NCI-H146 treated with DMSO at 0.1 percent for 48 hours (cell line): ENCODE measurements around the gene MPL.
A peak's percentile ranks its signal among the peaks of the same experiment; 100 is the strongest.
"Not testable (repeated sequence)": the region's sequence is repeated elsewhere in the genome, so short reads cannot be mapped to it uniquely, and the experiment has no call there.

ENCODE experiments used
- DNase-seq: peaks from one replicate; lab custom pipeline; 2025; ENCODE audit not compliant: unreplicated experiment; lab: John Stamatoyannopoulos, UW

The MPL gene

DNA sequence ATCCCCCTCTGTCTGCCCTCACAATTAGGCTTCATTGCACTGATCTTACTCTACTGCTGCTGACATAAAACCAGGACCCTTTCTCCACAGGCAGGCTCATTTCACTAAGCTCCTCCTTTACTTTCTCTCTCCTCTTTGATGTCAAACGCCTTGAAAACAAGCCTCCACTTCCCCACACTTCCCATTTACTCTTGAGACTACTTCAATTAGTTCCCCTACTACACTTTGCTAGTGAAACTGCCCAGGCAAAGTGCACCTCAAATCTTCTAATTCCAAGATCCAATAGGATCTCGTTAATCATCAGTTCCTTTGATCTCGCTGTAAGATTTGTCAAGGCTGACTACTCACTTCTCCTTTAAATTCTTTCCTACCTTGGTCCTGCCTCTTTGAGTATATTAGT, 15.3 kb downstream of the MPL start:
- no peak for DNase-seq

DNA sequence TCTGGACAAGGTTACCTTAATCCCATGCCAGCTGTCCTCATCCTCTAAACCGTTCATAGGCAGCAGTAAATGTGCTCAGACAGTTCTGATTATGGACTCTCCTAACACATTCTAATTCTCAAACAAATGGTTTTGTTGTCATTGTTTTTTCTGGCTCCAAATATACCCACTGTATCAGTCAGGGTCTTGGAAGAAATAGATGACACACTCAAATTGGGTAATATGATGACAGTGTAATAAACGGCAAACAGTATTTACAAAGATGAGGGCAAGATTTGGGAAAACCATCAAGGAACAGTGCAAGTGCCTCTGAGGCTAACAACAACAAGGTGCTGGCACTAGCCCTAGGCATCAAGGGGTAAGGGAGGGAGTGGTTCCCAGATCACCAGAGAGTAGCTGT, 16.9 kb downstream of the MPL start:
- no peak for DNase-seq

GRCh38 chr1:43354936-43355335, 17.3 kb downstream of the MPL start:
- DNase-seq, result no peak

DNA sequence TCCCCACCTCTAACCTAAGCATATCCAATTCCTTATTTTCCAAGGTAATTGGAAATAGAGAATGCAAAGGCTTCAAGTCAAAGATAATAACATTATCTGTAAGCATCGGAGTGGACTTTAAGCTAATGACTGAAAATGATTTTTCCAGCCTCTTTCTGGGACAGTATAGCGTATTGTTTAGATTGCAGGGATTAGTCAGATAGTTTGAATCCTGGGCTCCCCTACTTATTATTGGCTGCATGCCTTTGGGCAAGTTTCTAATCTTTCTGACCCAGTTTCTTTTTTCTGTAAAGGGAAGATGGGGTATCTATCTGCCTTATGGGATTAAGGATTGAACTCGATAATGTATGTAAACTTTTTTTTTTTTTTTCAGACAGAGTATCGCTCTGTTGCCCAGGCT, 19.6 kb downstream of the MPL start:
- no peak for DNase-seq

DNA sequence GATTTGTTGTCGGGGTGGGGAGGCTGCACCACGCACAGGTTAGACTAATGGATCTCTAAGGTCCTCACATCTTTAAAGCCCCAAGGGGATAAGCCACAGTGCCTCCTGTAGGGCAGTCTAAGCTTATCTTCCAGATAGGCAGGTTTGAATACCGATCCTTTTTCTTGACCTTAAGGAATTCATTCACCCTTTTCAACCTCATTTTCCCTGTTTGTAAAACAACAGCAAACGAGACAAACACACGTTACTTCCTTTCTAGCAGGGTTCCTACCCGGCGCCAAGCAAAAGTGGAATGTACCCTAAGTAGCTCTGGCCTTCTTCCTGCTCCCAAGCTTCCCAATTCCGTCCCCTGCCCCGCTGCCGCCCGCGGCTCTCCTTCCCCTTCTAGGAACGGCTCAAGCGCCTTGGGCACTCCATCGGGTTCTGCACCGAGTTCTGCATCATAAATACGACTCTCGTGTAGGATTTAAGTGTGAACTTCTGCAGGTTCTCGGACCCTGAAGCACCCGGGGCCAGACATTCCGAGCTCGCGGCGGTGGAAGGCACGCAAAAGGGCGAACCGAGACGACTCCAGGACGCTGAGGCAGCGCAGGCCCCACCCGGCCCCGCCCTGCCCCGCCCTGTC, 20.6 kb downstream of the MPL start:
- peak; percentile 37 for DNase-seq

DNA sequence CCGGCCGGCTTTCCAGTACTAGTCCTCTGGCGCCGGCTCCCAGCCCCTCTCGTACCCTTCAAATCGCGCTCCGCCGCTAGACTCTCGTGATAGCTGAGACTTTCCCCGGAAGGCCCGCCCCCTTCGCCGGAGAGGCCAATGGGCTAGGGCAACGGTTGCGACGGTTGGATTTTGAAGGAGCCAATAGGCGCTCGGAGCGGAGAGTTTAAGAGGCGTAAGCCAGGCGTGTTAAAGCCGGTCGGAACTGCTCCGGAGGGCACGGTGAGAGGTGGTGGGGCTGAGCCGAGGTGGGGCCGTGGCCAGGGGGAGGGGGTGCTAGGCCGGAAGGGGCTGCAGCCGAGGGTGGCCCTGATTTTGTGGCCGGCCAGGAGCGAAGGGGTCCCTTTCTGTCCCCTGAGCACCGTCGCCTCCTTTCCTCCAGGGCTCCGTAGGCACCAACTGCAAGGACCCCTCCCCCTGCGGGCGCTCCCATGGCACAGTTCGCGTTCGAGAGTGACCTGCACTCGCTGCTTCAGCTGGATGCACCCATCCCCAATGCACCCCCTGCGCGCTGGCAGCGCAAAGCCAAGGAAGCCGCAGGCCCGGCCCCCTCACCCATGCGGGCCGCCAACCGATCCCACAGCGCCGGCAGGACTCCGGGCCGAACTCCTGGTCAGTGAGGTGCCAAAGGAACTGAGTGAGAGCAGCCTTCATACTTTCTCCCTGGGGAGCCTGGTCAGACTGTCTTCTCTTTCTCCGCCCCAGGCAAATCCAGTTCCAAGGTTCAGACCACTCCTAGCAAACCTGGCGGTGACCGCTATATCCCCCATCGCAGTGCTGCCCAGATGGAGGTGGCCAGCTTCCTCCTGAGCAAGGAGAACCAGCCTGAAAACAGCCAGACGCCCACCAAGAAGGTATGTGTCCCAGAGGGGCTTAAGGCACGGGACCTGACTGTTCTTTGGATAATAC, 21.4 kb downstream of the MPL start, which contains the start of gene CDC20:
TSS of gene CDC20 (plus strand) at position 236 of the 948 bp plus-strand sequence. CDS start at position 471, 235 bp downstream.
- DNase-seq, result peak; percentile 89

DNA sequence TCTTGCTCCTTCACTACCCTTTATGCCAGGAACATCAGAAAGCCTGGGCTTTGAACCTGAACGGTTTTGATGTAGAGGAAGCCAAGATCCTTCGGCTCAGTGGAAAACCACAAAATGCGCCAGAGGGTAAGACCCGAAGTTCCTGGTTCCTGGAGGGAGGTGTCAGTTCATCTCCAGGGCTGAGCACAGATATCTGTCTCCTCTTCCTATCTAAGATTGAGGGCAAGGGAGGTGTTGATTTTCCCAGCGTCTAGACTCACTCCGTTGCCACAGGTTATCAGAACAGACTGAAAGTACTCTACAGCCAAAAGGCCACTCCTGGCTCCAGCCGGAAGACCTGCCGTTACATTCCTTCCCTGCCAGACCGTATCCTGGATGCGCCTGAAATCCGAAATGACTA, 22.1 kb downstream of the MPL start:
- no peak for DNase-seq

DNA sequence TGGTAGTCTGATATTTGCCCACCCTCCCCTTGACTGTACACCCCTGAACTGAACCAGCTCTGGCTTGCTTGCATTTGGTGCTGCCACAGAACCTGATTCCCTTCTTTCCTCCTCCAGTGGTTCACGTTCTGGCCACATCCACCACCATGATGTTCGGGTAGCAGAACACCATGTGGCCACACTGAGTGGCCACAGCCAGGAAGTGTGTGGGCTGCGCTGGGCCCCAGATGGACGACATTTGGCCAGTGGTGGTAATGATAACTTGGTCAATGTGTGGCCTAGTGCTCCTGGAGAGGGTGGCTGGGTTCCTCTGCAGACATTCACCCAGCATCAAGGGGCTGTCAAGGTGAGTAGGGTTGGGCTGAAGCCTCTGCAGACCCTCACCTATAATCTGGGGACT, 23.0 kb downstream of the MPL start:
- no peak for DNase-seq

DNA sequence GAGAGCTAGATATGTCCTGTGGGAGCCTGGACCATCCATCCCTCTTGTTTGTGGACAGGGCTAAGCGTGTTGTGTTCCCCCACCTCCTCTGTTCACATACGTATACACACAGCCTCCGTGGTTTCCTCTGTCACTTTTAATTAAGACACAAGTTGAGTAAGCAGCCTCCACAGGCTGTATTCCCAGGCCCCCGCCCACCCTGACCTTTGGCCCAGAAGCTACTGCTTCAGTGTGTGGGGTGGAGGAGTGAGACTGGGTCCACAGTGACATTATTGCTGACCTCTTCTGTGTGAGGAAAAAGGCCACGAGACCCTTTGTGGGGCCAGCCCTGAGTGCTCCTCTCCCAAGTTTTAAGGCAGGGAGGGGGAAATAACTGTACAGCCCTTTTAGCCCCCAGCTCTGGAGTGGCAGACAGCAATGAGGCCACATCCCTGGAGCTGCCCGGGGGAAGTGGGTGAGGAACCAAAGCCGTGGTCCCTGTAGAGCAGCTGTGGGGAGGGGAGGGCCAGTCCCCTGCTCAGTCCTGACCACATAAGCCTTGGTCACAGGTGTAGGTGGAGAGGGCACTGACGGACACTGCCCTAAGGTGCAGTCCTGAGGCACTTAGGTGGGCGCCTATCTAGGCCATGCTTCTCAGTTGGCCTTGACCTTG, 25.8 kb downstream of the MPL start:
- no peak for DNase-seq

DNA sequence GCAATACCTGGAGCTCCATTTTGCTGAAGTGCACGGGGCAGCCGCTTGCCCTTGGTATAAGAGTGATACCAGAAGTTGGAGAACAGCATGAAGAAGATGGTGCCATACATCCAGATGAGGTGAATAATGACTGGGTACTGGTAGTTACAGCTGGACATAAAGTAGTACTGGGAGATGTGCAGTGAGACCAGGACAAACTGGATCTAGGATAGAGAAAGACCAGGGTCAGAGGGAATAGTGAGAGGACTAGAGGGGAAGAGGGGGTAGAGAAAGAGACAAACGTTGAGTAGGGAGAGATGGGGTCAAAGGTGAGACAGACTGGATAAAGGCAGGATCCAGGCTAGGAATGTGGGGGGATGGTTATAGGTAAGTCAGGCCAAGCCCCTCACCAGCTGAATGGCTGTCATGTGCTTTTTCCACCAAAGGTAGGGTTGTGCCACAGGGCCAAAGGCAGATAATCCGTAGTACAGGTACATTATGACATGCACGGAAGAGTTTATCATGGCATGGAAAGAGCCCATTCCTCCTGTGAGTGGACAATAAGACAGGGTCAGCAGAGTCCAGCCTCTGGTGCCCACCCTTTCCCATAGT, 26.4 kb downstream of the MPL start:
- no peak for DNase-seq

GRCh38 chr1:43365678-43366077, 28.1 kb downstream of the MPL start:
- no peak for DNase-seq

- no peak for DNase-seq
Measured at GRCh38 chr1:43366179-43366578, 28.6 kb downstream of the MPL start.

GRCh38 chr1:43366601-43367025, 29.0 kb downstream of the MPL start:
- DNase-seq, result no peak

GRCh38 chr1:43367026-43367903, 29.6 kb downstream of the MPL start:
- no peak for DNase-seq

DNA sequence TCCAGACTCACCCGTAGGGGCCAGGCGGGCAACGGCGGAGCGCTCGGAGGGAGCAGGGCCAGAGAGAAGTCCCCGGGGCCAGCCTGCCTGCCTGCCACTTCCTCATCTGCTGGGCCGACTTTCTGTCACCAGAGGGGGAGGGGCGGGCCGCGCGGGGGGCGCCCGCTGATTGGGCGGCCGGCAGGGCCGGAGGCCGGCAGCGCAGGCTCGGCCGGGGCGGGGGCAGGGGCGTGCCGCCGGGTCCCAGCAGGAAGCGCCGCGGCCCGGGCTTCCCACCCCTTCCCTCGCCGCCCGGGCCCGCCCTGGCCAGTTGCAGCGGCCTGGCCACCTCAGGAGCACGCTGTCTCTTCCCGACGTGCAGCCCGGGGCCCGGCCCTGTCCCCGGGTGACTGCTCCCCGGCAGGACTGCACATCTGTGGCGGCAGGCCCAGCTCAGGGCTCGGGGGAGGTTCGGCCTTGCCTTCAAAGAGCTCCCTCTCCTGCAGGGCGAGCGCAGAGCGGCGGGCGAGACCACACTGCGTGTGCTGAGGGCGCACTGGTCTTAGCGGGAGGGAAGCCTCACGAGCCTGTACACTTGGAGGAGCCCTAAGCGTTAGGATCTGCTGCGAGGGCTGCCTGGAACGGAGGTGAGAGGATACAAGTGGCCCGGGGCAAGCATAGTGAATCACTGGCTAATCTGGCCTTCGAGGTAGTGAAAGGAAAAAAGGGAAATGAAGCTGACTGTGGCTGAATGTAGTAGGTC, 30.5 kb downstream of the MPL start, which contains the start of gene ELOVL1:
TSS of gene ELOVL1 (minus strand) at position 108 of the 742 bp plus-strand sequence. CDS start 2,402 bp downstream, outside the sequence.
- peak; percentile 49 for DNase-seq

GRCh38 chr1:43368646-43369020, 31.0 kb downstream of the MPL start:
- no peak for DNase-seq

GRCh38 chr1:43369779-43370178, 32.2 kb downstream of the MPL start:
- not testable (repeated sequence) for DNase-seq

DNA sequence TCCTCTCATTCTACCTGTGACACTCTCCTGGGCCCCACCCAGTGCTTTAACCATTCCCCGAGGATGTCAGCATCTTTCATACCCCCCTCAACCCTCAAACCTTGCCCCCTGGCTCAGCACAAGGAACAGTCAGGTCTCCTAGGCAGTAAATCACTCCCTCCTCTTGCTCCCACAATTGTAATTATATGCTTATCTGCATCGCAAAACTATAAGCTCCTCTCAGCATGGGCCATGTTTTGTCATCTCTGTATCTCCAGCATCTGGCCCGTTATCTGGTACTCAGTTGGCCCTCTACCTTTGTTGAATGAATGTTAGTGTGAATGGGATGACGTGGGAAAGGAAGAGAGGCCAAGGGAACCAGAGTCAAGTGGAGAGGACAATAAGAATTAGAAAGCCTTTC, 32.9 kb downstream of the MPL start:
- no peak for DNase-seq

GRCh38 chr1:43372172-43372571, 34.6 kb downstream of the MPL start:
- no peak for DNase-seq
